Left colon (tissue), 2 donors: ENCODE results near the gene SYCP1. TPM values are rescaled to one million over a fixed set of nuclear protein-coding genes. Genes with fewer than 3 reads are reported as not detected.

Experiments used
- ATAC-seq: fragments of 200-7000 bp; cut with Tn5 transposase; one replicate; pipeline ENCODE4 v1.9.1; 2020; ENCODE audit warnings: mild to moderate bottlenecking, moderate library complexity
- DNase-seq, 2 donors: peaks; one replicate each; pipeline ENCODE4 v3.0.0-alpha.2; 2020
- intact Hi-C, 2 donors: fragments of 100-400 bp; cut with DNase I in 1 of 2; cut with micrococcal nuclease in 1 of 2; formaldehyde crosslinking; loops; one replicate each; pipeline versions ENCODE4 v1.11.2 to v1.14.0; 2022; cut with DNase I, micrococcal nuclease
- total RNA-seq, 2 donors: library from RNA; stranded (reverse); fragmentation: NEBNext Ultra II Directional; extraction: Animal tissue kit (Norgen Biotek cat#: 25700); gene quantifications; one replicate each; pipeline ENCODE4 v1.2.1, GENCODE V29; 2021
- donor health status: DM: no; HTN: no; CAD: no.
- donor health status: DM: yes; HTN: yes; CAD: no.

The SYCP1 gene
- total RNA-seq, 2 donors from 2014 or later = not detected

- ATAC-seq (no peak), DNase-seq (no peak)
- intact Hi-C loops = no loop called here
Measured at GRCh38 chr1:115036814-115037507, 182.3 kb downstream of the SYCP1 start.

GRCh38 chr1:115040501-115040900 is 185.8 kb downstream of the SYCP1 start:
- ATAC-seq (no peak), DNase-seq (no peak)
- intact Hi-C loops = no loop called here

- DNase-seq (no peak), ATAC-seq (peak; percentile 51)
- intact Hi-C loops = no loop called here
Measured at GRCh38 chr1:115041654-115042053, 187.0 kb downstream of the SYCP1 start.

Other genes with a start within 250 kb of the SYCP1 start
- 1 to 10 TPM in 1 of 2 donors, under 1 TPM in 1; 0.64 to 1.3 TPM for gene DENND2C, start 184.8 kb upstream of the SYCP1 start, total RNA-seq
- 1 to 10 TPM in 1 of 2 donors, under 1 TPM in 1; 0.82 to 2.2 TPM for gene AMPD1, start 159.3 kb upstream of the SYCP1 start, total RNA-seq
- 10 to 100 TPM; 48.4 to 63.6 TPM for gene NRAS, start 138.1 kb upstream of the SYCP1 start, total RNA-seq
- gene CSDE1, start 96.9 kb upstream of the SYCP1 start, total RNA-seq = 100 to 1,000 TPM; 396 to 464 TPM
- gene SIKE1, start 74.2 kb upstream of the SYCP1 start, total RNA-seq = 10 to 100 TPM; 34.7 to 44.9 TPM
- gene TSHB, start 175.0 kb downstream of the SYCP1 start, total RNA-seq = not detected
- 10 to 100 TPM in 1 of 2 donors, 1 to 10 TPM in 1; 3.3 to 12.1 TPM for gene TSPAN2, start 234.6 kb downstream of the SYCP1 start, total RNA-seq